ENCODE results near the gene ETS1.

ETS1 gene

DNA sequence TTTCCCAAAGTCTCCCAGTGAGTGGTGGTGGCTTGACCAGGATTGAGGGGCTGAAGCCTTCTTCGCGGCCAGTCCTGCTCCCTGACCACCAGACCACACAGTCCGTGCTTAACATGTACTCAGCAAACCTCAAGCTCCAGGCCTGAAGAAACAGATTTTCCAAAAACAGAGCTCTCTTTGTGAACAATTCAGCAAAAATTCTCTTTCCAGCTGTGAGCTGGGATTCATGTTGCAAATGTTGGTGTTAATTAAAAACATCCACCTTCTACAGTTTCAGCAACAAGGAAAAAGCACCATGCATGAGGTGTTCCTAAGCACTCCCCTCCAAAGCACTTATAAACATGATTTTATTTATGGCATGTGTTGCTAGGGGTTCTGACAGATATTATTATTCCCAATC lies 129.5 kb downstream of the ETS1 start:
- H3K4me3 ChIP-seq (replicated peaks; ENCODE audit: insufficient read depth, low read length): no peak overlapping the region
- no peaks in the 10 kb centered on the region for H3K27me3 ChIP-seq (ENCODE audit: insufficient read depth, poor library complexity, severe bottlenecking)
- no peak overlapping the region for H3K27ac ChIP-seq (replicated peaks)
- TF ChIP-seq, protein P1, sequence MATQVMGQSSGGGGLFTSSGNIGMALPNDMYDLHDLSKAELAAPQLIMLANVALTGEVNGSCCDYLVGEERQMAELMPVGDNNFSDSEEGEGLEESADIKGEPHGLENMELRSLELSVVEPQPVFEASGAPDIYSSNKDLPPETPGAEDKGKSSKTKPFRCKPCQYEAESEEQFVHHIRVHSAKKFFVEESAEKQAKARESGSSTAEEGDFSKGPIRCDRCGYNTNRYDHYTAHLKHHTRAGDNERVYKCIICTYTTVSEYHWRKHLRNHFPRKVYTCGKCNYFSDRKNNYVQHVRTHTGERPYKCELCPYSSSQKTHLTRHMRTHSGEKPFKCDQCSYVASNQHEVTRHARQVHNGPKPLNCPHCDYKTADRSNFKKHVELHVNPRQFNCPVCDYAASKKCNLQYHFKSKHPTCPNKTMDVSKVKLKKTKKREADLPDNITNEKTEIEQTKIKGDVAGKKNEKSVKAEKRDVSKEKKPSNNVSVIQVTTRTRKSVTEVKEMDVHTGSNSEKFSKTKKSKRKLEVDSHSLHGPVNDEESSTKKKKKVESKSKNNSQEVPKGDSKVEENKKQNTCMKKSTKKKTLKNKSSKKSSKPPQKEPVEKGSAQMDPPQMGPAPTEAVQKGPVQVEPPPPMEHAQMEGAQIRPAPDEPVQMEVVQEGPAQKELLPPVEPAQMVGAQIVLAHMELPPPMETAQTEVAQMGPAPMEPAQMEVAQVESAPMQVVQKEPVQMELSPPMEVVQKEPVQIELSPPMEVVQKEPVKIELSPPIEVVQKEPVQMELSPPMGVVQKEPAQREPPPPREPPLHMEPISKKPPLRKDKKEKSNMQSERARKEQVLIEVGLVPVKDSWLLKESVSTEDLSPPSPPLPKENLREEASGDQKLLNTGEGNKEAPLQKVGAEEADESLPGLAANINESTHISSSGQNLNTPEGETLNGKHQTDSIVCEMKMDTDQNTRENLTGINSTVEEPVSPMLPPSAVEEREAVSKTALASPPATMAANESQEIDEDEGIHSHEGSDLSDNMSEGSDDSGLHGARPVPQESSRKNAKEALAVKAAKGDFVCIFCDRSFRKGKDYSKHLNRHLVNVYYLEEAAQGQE (IDR thresholded peaks at IDR 0.05; ENCODE audit: insufficient replicate concordance, low read depth): no peak
- TF ChIP-seq SPI1 (IDR thresholded peaks at IDR 0.05; ENCODE audit: borderline replicate concordance, low read depth) (no peak), POLR2AphosphoS5 (IDR thresholded peaks at IDR 0.05; ENCODE audit: low read depth) (no peak), GABPA (IDR thresholded peaks at IDR 0.05; ENCODE audit: low read depth) (no peak)
- TF ChIP-seq, protein P2, sequence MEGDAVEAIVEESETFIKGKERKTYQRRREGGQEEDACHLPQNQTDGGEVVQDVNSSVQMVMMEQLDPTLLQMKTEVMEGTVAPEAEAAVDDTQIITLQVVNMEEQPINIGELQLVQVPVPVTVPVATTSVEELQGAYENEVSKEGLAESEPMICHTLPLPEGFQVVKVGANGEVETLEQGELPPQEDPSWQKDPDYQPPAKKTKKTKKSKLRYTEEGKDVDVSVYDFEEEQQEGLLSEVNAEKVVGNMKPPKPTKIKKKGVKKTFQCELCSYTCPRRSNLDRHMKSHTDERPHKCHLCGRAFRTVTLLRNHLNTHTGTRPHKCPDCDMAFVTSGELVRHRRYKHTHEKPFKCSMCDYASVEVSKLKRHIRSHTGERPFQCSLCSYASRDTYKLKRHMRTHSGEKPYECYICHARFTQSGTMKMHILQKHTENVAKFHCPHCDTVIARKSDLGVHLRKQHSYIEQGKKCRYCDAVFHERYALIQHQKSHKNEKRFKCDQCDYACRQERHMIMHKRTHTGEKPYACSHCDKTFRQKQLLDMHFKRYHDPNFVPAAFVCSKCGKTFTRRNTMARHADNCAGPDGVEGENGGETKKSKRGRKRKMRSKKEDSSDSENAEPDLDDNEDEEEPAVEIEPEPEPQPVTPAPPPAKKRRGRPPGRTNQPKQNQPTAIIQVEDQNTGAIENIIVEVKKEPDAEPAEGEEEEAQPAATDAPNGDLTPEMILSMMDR (IDR thresholded peaks at IDR 0.05; ENCODE audit: insufficient read depth, low read length): no peak
- DNase-seq (ENCODE audit: low read depth in 1 of 2, low spot score in 1 of 2): no peak

DNA sequence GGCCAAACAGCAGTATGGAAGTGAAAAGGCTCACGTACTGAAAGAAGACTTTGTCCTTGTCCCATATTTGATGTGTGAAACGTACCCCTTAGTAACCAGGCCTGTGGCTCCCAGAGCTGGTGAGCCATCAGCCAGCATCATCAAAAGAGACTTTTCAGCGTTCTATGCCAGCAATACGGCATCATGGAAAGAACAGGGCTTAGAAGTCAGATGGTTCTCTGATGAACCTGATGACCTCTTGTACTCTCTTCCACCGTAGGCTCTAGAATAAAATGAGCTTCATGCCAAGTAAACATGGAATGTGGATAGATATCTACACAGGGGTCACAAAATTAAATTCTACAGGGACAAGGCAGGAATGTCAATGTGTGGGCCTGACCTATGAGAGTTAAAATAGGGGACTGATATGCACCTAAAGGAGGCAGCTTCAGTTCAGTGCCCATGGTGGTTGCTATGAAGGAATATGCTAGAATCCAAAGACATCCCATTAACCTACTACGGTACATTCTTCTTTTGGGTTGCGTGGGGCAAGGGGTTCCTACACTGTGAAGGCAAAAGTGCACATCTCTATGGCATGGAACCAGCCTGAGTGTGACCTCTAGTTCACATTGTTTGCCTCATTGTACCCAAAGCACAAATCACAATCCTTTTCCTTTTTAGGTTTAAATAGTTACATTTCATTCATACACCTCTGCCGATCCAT lies 130.6 kb downstream of the ETS1 start:
- Histone ChIP-seq H3K27ac (replicated peaks) (no peak overlapping the region), H3K27me3 (ENCODE audit: insufficient read depth, poor library complexity, severe bottlenecking) (no peaks in the 10 kb centered on the region), H3K4me3 (replicated peaks; ENCODE audit: insufficient read depth, low read length) (no peak overlapping the region)
- DNase-seq (ENCODE audit: low read depth in 1 of 2, low spot score in 1 of 2): no peak
- no peak for TF ChIP-seq GABPA (IDR thresholded peaks at IDR 0.05; ENCODE audit: low read depth)
- no peak for TF ChIP-seq SPI1 (IDR thresholded peaks at IDR 0.05; ENCODE audit: borderline replicate concordance, low read depth)

DNA sequence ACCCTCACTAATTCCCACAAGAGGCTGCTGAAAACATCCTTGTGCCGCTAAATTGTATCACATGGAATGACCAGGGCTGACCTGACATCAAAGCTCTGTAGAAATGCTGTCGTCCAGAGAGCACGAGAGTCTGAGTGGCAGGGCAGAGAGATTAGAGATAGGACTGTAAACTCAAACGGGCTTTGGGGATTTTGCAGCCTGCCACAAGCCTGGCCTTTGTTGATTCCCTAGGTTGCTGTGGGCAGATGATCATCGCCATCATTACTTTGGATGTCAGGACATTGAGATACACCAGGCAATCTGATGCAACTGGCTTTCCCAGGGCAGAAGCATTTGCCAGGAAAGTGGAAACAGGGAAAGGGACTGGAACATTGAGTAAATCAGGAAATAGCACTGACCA lies 131.6 kb downstream of the ETS1 start:
- no peaks in the 10 kb centered on the region for H3K27me3 ChIP-seq (ENCODE audit: insufficient read depth, poor library complexity, severe bottlenecking)
- TF ChIP-seq, protein P1 (IDR thresholded peaks at IDR 0.05; ENCODE audit: insufficient replicate concordance, low read depth): no peak
- TF ChIP-seq SPI1 (IDR thresholded peaks at IDR 0.05; ENCODE audit: borderline replicate concordance, low read depth) (no peak), GABPA (IDR thresholded peaks at IDR 0.05; ENCODE audit: low read depth) (no peak), POLR2AphosphoS5 (IDR thresholded peaks at IDR 0.05; ENCODE audit: low read depth) (no peak)
- TF ChIP-seq, protein P2 (IDR thresholded peaks at IDR 0.05; ENCODE audit: insufficient read depth, low read length): no peak
- H3K4me3 ChIP-seq (replicated peaks; ENCODE audit: insufficient read depth, low read length): no peak overlapping the region
- DNase-seq (ENCODE audit: low read depth in 1 of 2, low spot score in 1 of 2): no peak
- no peak overlapping the region for H3K27ac ChIP-seq (replicated peaks)

DNA sequence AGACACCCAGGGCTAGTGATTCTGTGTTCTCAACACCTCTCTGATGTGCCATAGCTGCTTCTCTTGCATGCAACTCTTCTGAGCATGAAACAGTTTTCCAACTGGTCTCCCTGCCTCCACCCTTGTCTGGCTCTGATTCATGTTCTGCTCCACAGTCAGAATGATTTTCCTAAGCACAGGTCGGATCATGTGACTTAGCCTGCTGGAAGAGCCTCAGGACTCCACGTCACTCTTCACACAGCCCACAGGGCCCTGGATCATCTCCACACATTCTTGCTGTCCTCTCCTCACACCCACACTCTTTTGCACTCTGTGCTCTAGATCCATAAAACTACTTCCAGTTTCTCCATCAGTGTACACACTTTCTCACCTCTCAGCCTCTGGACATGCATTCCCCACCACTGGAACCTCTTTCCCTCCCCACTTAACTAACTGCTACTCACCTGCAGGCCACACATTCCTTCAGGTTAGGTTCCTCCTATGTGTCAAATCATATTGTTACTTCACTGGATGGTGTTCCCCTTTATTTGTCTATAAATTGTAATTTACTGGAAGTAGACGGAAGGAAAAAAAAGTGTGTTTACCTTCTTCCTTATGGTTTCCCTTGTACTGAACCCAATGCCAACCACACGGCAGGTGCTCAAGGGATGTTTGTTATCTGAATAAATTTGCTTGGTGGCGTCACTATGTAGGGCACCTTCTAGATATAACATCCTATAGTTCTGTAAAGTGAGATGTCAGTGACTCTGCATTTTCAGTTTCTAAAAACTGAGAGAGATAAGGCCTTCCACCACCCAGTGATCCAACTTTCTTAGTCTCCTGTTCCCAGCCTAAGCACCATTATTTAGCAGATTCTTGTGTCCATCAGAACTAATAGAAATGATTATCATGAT lies 133.7 kb downstream of the ETS1 start:
- Histone ChIP-seq H3K27me3 (ENCODE audit: insufficient read depth, poor library complexity, severe bottlenecking) (no peaks in the 10 kb centered on the region), H3K27ac (replicated peaks) (no peak overlapping the region), H3K4me3 (replicated peaks; ENCODE audit: insufficient read depth, low read length) (no peak overlapping the region)
- no peak for DNase-seq (ENCODE audit: low read depth in 1 of 2, low spot score in 1 of 2)
- TF ChIP-seq GABPA (IDR thresholded peaks at IDR 0.05; ENCODE audit: low read depth) (no peak), SPI1 (IDR thresholded peaks at IDR 0.05; ENCODE audit: borderline replicate concordance, low read depth) (no peak), POLR2AphosphoS5 (IDR thresholded peaks at IDR 0.05; ENCODE audit: low read depth) (no peak)
- TF ChIP-seq, protein P1 (IDR thresholded peaks at IDR 0.05; ENCODE audit: insufficient replicate concordance, low read depth): no peak
- TF ChIP-seq, protein P2 (IDR thresholded peaks at IDR 0.05; ENCODE audit: insufficient read depth, low read length): no peak

All from HL-60 (cell line).